Measurements from ENCODE around the gene MOSMO.

- no peak for TF ChIP-seq EZH2 (IDR thresholded peaks at IDR 0.05; ENCODE audit: insufficient read depth, poor library complexity, severe bottlenecking)
- no peak for TF ChIP-seq EZH2phosphoT487 (IDR thresholded peaks at IDR 0.05; ENCODE audit: insufficient read depth, low read depth)
Observed at GRCh38 chr16:22071331-22071910, 63.5 kb downstream of the MOSMO start.
